ENCODE data around the gene VWC2.

Gene VWC2

DNA sequence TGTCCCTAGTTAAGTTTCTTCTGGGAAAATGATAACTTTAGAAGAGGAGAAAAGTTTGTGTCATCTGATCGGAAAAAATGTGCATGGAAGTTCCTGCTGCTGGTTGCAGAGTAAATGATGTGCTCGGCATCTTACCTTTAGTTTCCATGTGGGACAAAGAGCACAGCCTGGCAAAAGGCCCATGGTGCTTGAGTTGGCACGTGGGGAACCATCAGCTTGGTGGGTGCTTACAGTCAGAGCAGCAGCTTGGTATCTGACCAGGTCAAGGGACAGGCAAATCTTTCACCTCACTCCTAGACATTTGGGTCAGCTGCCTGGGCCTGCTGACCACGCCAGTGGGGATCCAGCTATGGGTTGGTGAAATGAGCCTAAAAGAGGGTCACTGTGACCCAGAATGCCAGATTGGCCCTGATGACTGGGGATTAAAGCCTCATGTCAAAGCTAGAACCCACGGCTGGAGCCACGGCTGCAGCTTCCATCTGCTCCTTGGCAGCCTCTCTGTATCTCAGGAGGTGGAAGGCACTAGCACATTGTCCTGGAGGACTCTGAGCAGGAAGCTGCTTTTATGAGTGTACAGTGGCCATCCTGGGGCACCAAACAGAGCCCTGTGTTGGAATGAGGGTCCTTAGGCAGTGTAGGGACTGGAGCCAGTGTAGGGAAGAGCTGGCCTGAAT, 24.7 kb downstream of the VWC2 start:
- TF ChIP-seq ZNF274 (IDR thresholded peaks at IDR 0.05; ENCODE audit: low read depth, low read length): no peak
- H3K4me3 ChIP-seq (ENCODE audit: low read length): no peak overlapping the region

GRCh38 chr7:49800031-49800430, 26.6 kb downstream of the VWC2 start:
- H3K4me3 ChIP-seq (ENCODE audit: low read length): no peak overlapping the region
- TF ChIP-seq ZNF274 (IDR thresholded peaks at IDR 0.05; ENCODE audit: low read depth, low read length): no peak

- no peak overlapping the region for H3K4me3 ChIP-seq (ENCODE audit: low read length)
- TF ChIP-seq ZNF274 (IDR thresholded peaks at IDR 0.05; ENCODE audit: low read depth, low read length): no peak
Measured at GRCh38 chr7:49802600-49802999, 29.2 kb downstream of the VWC2 start.

GRCh38 chr7:49803812-49804211, 30.4 kb downstream of the VWC2 start:
- H3K4me3 ChIP-seq (ENCODE audit: low read length): no peak overlapping the region
- no peak for TF ChIP-seq ZNF274 (IDR thresholded peaks at IDR 0.05; ENCODE audit: low read depth, low read length)

GRCh38 chr7:49805371-49806007, 32.1 kb downstream of the VWC2 start:
- no peak overlapping the region for H3K4me3 ChIP-seq (ENCODE audit: low read length)
- no peak for TF ChIP-seq ZNF274 (IDR thresholded peaks at IDR 0.05; ENCODE audit: low read depth, low read length)

DNA sequence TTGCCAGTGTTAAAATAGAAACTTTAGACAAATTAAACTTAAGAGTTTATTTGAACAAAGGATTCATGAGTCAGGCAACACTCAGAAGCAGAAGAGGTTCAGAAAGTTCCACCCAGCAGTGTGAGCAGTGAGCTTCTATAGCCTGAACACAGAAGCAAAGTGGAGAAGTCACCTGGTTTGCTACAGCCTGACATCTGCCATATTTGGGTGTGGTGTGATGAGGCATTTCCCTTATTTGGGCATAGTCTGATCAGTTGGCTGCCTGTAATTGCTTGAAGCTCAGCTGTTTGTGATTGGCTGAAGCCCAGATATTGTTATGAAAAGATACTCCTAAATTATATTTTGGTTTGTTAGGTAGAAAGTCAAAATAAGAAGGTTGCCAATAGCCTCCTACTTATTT, 39.1 kb downstream of the VWC2 start:
- H3K4me3 ChIP-seq (ENCODE audit: low read length): no peak overlapping the region
- no peak for TF ChIP-seq ZNF274 (IDR thresholded peaks at IDR 0.05; ENCODE audit: low read depth, low read length)

DNA sequence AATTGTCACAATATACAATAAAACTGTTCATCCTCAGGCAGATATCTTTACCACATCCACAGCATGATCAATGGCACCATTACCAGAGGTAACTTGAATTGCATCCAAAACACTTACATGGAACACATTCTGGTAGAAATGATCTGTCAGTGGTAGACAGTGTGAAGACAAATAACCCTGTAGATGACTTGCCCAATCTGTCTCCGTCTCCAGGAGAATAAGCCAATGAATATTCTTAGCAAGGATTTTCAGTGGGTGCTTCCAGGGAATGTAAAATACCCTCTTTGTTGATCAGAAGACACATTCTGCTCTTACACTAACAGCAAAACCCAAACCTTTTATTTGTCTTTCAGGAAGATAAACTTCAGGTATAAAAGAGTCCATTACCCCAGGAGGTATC, 43.8 kb downstream of the VWC2 start:
- H3K4me3 ChIP-seq (ENCODE audit: low read length): no peak overlapping the region
- no peak for TF ChIP-seq ZNF274 (IDR thresholded peaks at IDR 0.05; ENCODE audit: low read depth, low read length)

DNA sequence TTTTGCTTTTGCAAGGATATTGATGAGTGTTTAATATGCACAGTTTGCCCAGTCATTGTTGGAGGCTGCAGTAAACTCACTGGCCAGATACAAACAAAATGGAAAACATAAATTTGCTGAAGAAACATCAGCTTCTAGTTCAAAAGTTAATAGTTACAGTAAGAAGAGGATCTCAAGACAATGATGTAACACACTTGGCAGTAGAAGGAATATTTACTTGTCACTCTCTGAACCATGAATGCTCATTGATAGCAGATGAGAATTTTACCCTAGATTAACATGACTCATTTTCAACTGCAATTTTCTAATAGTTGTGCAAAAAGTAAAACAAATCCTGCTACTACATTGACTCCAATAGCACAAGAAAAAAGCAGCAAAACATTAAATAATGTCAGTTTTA, 47.7 kb downstream of the VWC2 start:
- H3K4me3 ChIP-seq (ENCODE audit: low read length): no peak overlapping the region
- no peak for TF ChIP-seq ZNF274 (IDR thresholded peaks at IDR 0.05; ENCODE audit: low read depth, low read length)

- TF ChIP-seq ZNF274 (IDR thresholded peaks at IDR 0.05; ENCODE audit: low read depth, low read length): no peak
- H3K4me3 ChIP-seq (ENCODE audit: low read length): no peak overlapping the region
Measured at GRCh38 chr7:49822856-49823255, 49.4 kb downstream of the VWC2 start.

- no peak for TF ChIP-seq ZNF274 (IDR thresholded peaks at IDR 0.05; ENCODE audit: low read depth, low read length)
- H3K4me3 ChIP-seq (ENCODE audit: low read length): no peak overlapping the region
Measured at GRCh38 chr7:49823566-49823965, 50.1 kb downstream of the VWC2 start.

DNA sequence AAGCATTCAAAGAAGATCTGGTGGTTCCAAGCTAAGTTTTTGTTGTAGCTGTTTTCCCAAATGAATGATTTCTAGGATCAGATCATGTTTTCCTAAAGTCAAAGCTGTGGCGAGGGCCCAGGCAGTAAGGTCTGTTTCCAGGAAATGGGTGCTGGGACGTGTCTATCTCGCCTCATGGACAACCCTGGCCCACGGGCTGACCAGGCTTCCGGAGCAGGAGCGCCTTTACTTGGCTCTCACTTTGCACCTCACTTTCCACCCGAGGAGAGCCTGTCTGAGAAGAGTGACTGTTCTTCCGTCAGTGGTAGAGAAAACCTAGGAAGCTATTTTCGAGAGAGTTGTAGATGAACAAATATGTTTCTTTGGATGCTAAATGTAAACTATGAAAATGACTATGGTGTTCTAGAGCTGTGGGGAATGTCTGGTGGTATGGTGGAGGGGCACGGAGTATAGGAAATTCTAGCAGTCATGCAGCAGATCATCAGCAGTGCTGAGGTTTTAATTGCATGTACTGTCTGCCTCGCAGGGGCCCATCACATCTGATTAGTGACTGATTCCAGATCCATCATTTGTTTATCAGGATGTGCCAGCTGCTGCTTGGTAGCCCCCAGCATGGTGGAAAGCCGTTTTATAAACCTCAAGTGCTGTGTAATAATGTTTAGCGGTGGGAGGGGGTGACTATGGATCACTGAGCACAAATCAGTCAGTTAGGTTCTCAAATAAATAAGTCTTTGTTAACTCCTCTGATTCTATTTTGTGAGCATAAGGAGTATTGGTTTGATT, 66.6 kb downstream of the VWC2 start:
- TF ChIP-seq ZNF274 (IDR thresholded peaks at IDR 0.05; ENCODE audit: low read depth, low read length): no peak
- H3K4me3 ChIP-seq (ENCODE audit: low read length): no peak overlapping the region

DNA sequence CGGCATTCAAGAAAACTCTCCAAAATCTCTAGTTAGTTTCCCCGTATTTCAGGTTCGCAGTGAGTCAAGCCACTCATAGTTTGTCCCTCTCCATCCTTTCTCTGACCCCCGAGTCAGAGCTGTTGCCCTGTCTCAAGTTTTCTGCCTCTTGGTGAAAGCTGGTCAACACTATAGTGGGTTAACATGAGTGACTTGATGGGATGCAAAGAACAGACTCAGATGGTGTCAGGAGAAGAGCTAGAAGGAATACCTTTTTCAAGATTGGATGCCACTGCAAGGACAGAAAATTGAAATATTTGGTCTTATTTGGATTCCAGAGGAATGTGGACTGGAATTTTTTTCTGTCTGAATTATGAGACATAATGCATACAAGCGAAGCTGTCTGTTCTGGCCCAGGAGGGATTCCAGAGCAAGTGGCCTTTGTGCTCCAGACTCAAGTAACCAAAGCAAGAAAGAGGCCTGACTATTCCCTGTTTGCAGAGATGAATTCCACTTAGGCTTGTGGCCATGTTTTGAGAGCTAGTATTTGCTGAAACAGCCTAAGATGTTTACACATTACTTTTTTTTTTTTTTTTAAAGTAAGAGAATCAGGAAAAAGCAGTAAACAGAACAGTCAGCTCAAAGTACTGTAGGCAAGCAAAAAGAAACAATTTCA, 67.4 kb downstream of the VWC2 start:
- no peak overlapping the region for H3K4me3 ChIP-seq (ENCODE audit: low read length)
- TF ChIP-seq ZNF274 (IDR thresholded peaks at IDR 0.05; ENCODE audit: low read depth, low read length): no peak

DNA sequence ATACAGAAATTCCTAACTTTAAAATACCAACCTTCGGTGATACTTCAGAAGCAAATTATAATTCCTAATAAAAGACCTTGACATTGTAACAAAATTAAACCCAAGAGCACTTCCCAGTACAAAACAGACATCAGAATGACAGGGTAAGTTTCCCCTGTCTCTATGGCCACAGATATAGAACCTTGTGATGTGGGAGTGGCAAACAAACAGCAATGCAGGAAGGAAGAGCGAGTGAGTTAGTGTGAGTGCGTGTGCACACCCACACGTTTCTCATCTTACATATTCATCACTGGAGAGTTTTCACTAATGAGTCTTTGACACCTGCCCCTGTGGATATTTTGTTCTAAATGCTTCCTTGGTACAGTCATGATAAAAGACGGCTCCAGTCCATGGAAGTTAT, 72.2 kb downstream of the VWC2 start:
- no peak overlapping the region for H3K4me3 ChIP-seq (ENCODE audit: low read length)
- no peak for TF ChIP-seq ZNF274 (IDR thresholded peaks at IDR 0.05; ENCODE audit: low read depth, low read length)

DNA sequence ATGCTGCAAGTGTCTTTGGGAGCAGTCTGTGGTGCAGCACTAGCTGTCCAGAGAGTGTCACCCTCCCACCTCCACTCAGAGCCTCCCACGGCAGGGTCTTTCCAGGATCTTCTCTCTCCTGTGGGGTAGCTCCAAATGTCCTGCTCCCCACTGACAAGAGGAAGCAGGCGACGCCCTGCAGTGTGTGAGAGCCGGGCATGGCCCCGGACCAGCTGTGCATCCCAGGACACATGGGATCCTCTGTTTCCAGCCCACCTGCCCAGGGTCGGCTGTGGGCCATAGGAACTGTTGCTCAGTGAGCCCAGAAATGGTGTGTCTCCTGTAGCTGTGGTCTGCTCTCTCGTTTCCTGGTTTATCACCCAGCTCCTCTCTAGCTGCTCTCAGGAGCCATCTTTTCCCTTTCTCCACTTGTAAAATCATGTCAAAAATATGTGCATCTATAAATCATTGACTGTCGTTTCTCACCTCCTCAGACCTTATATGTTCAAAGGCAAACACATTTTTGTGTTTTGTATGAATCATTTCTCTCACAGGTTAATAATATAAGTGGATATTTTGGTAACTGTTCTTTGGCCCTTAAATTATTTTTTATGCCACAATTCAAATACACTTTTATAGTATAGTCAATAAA, 74.9 kb downstream of the VWC2 start:
- TF ChIP-seq ZNF274 (IDR thresholded peaks at IDR 0.05; ENCODE audit: low read depth, low read length): no peak
- no peak overlapping the region for H3K4me3 ChIP-seq (ENCODE audit: low read length)
